Lower lobe of right lung (tissue), 2 donors: ENCODE measurements around the gene EFCC1. TPM values are rescaled to one million over a fixed set of nuclear protein-coding genes. Genes with fewer than 3 reads are reported as not detected.
A peak's percentile ranks its signal among the peaks of the same experiment; 100 is the strongest.
"Not testable (repeated sequence)": the region's sequence is repeated elsewhere in the genome, so short reads cannot be mapped to it uniquely, and the experiment has no call there.

Experiments
- ATAC-seq, 2 donors: fragments of 200-7000 bp; cut with Tn5 transposase; one replicate each; pipeline ENCODE4 v1.9.1; 2020 to 2022; ENCODE audit warnings: mild to moderate bottlenecking in 2 of 2, moderate library complexity in 2 of 2
- DNase-seq: peaks from one replicate; pipeline ENCODE4 v3.0.0-alpha.2; 2020
- H3K27ac ChIP-seq: fragments of 200-600 bp; one replicate; pipeline ENCODE4 v1.8.0; 2022
- H3K27me3 ChIP-seq: fragments of 200-600 bp; one replicate; pipeline ENCODE4 v1.8.0; 2022; ENCODE audit warnings: low read depth
- H3K36me3 ChIP-seq: fragments of 200-600 bp; one replicate; pipeline ENCODE4 v1.8.0; 2022; ENCODE audit warnings: mild to moderate bottlenecking
- H3K4me1 ChIP-seq: fragments of 200-600 bp; one replicate; pipeline ENCODE4 v1.8.0; 2022
- H3K4me3 ChIP-seq: fragments of 200-600 bp; one replicate; pipeline ENCODE4 v1.8.0; 2022; ENCODE audit warnings: mild to moderate bottlenecking
- H3K9me3 ChIP-seq: fragments of 200-600 bp; one replicate; pipeline ENCODE4 v1.8.0; 2022
- CTCF ChIP-seq: fragments of 200-600 bp; IDR thresholded peaks from one replicate; pipeline ENCODE4 v1.8.0; 2022; ENCODE audit warnings: antibody characterized with exemption, mild to moderate bottlenecking
- intact Hi-C: fragments of 100-400 bp; cut with DNase I; formaldehyde crosslinking; loops from one replicate; pipeline ENCODE4 v1.11.0; 2022
- total RNA-seq: library from RNA; stranded (reverse); fragmentation: NEBNext Ultra II Directional; extraction: Animal tissue kit (Norgen Biotek cat#: 25700); gene quantifications from one replicate; pipeline ENCODE4 v1.2.1, GENCODE V29; 2021
- donor health status: DM: no; HTN: yes; CAD: no; lungs with severe emphysema.

EFCC1 gene
- total RNA-seq, 1 donor from 2014 or later, result 12.1 TPM

- peaks cover 10% of the 10 kb centered on the region for H3K4me1 ChIP-seq
- no peaks in the 10 kb centered on the region for H3K36me3 ChIP-seq
- H3K4me3 ChIP-seq, result no peak overlapping the region
- TF ChIP-seq CTCF, result no peak
- H3K27ac ChIP-seq, result no peak overlapping the region
- intact Hi-C loops, result no loop called here
- DNase-seq, result no peak
- no peaks in the 10 kb centered on the region for H3K27me3 ChIP-seq
- no peaks in the 10 kb centered on the region for H3K9me3 ChIP-seq
- ATAC-seq, result no peak
These were observed 83.4 kb downstream of the EFCC1 start for GRCh38 chr3:129084501-129084900.

GRCh38 chr3:129085165-129085715 is 84.1 kb downstream of the EFCC1 start:
- H3K9me3 ChIP-seq, result no peaks in the 10 kb centered on the region
- DNase-seq, result no peak
- peaks cover 10% of the 10 kb centered on the region for H3K4me1 ChIP-seq
- no peaks in the 10 kb centered on the region for H3K27me3 ChIP-seq
- no peak overlapping the region for H3K4me3 ChIP-seq
- H3K36me3 ChIP-seq, result no peaks in the 10 kb centered on the region
- ATAC-seq, result no peak
- no peak for TF ChIP-seq CTCF
- H3K27ac ChIP-seq, result no peak overlapping the region
- intact Hi-C loops, result no loop called here

DNA sequence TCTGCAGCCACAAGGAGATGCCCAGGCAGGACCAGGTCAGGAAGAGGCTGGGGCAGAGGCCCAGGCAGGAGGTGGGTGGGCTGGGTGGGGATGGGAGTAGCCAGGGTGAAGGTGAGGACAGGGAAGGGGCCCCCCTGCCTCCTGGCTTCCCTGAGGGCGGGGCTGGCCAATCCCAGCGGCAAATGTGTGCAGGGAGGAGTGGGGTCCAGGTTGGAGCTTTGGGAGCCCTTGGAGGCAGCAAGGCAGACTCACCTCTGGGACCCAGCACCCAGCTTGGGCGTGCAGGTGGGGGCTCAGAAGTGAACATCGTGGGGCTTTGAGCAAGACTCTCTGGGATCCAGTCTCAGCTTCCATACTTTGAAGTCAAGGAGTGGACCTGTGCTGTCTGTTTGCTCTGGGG is 84.7 kb downstream of the EFCC1 start:
- Histone ChIP-seq H3K27me3 (no peaks in the 10 kb centered on the region), H3K4me1 (peaks cover 10% of the 10 kb centered on the region), H3K9me3 (no peaks in the 10 kb centered on the region), H3K27ac (no peak overlapping the region), H3K36me3 (no peaks in the 10 kb centered on the region), H3K4me3 (no peak overlapping the region)
- ATAC-seq (no peak), DNase-seq (no peak)
- TF ChIP-seq CTCF, result no peak
- intact Hi-C loops, result no loop called here

DNA sequence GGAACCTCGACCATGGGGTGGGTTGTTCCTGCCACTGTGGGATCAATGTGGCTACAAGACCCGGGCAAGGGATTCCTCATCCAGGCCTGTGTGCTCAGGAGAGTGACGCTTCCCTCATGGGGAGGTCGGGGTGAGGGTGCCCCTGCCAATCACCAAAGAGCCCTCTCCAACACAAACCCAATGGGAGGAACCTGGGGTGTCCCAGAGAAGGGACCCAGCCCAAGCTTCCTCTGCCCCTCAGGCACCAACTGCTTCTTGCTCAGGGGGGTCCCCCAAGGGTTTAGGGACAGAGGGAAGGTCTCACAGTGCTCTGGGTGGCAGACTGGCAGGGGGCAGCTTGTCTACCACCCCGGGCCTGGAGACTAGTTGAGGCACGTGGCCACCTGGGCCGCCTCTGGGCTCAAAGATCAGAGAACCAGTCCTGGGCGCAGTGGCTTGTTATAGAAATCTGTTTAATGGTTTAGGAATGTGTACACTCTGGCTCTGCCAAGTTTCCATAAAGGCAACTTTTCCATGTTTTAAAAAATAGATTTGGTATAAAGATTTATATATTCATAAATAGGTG is 86.1 kb downstream of the EFCC1 start:
- Histone ChIP-seq H3K27ac (peak overlapping the region; percentile 82), H3K4me1 (peaks cover 10% of the 10 kb centered on the region), H3K27me3 (no peaks in the 10 kb centered on the region), H3K4me3 (no peak overlapping the region), H3K9me3 (no peaks in the 10 kb centered on the region), H3K36me3 (peaks cover 12% of the 10 kb centered on the region)
- no peak for TF ChIP-seq CTCF
- peak; percentile 24 to 55 for ATAC-seq
- no peak for DNase-seq
- intact Hi-C loops, result no loop called here

- H3K9me3 ChIP-seq, intact Hi-C loops, H3K4me3 ChIP-seq, H3K27ac ChIP-seq, H3K27me3 ChIP-seq, DNase-seq: not testable (repeated sequence)
- Histone ChIP-seq H3K36me3 (peaks cover 18% of the 10 kb centered on the region), H3K4me1 (peaks cover 10% of the 10 kb centered on the region)
- peak; percentile 85 to 89 for ATAC-seq
These were observed 86.8 kb downstream of the EFCC1 start for GRCh38 chr3:129087904-129088303.

DNA sequence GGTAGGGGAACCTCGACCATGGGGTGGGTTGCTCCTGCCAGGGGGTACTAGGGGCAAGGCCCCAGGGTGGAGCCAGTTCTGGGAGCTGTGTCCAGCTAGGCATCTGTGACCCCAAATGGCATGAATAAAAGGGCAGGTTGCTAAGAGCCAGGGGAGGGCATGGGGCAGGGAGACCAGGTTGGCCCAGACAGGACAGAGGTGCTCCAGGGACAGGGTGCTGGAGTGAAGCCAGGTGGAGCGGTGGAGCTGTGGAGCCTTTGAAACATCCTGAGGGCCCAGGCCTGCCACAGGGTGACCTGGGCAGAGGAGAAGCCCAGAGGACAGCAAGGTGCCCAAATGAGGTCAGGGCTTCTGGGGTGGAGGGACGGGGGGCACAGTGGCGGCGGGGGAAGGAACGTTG is 87.2 kb downstream of the EFCC1 start:
- H3K4me3 ChIP-seq, intact Hi-C loops, H3K27ac ChIP-seq, H3K27me3 ChIP-seq, H3K9me3 ChIP-seq, DNase-seq: not testable (repeated sequence)
- ATAC-seq, result peak; percentile 5 to 6
- peaks cover 22% of the 10 kb centered on the region for H3K36me3 ChIP-seq
- peaks cover 10% of the 10 kb centered on the region for H3K4me1 ChIP-seq

Other genes starting within 250 kb of the EFCC1 start
- 38.0 TPM for gene ACAD9, start 121.7 kb upstream of the EFCC1 start, total RNA-seq
- 2.0 TPM for gene CFAP92, start 7.2 kb upstream of the EFCC1 start, total RNA-seq
- gene GP9, start 59.5 kb downstream of the EFCC1 start, total RNA-seq, result 2.6 TPM
- 29.9 TPM for gene RAB43, start 120.5 kb downstream of the EFCC1 start, total RNA-seq
- 31.0 TPM for gene ISY1, start 159.8 kb downstream of the EFCC1 start, total RNA-seq
- gene CNBP, start 182.6 kb downstream of the EFCC1 start, total RNA-seq, result 298 TPM
- 150 TPM for gene COPG1, start 248.3 kb downstream of the EFCC1 start, total RNA-seq